GM12873 (cell line): ENCODE data around the gene SEC23IP.

Source experiments
- CTCF ChIP-seq: IDR thresholded peaks from 2 replicates; pipeline ENCODE4 v1.5.1; 2012; ENCODE audit warnings: low read depth, mild to moderate bottlenecking, moderate library complexity, low read length, control low read depth; ENCODE audit not compliant: insufficient read depth; ENCODE audit errors: missing control alignments

SEC23IP gene

GRCh38 chr10:119892188-119893065 is at the start of gene SEC23IP:
TSS of gene SEC23IP (plus strand) at chr10:119892730. CDS start at chr10:119892783, 53 bp downstream.
- TF ChIP-seq CTCF: no peak

- no peak for TF ChIP-seq CTCF
These were observed 46.9 kb upstream of the SEC23IP start for GRCh38 chr10:119845656-119846055.

GRCh38 chr10:119849031-119849789 is 43.3 kb upstream of the SEC23IP start:
- TF ChIP-seq CTCF: no peak

- no peak for TF ChIP-seq CTCF
These were observed 42.6 kb upstream of the SEC23IP start for GRCh38 chr10:119849944-119850343.

- no peak for TF ChIP-seq CTCF
These were observed 40.3 kb upstream of the SEC23IP start for GRCh38 chr10:119852277-119852676.

- TF ChIP-seq CTCF: no peak
These were observed 39.7 kb upstream of the SEC23IP start for GRCh38 chr10:119852822-119853221.

- no peak for TF ChIP-seq CTCF
These were observed 39.0 kb upstream of the SEC23IP start for GRCh38 chr10:119853574-119853973.
